ENCODE measurements around the gene NSD2. TPM values are rescaled to one million over a fixed set of nuclear protein-coding genes. Genes with fewer than 3 reads are reported as not detected.

NSD2 gene
- polyA plus RNA-seq: 10 to 100 TPM; 11.9 to 14.1 TPM

DNA sequence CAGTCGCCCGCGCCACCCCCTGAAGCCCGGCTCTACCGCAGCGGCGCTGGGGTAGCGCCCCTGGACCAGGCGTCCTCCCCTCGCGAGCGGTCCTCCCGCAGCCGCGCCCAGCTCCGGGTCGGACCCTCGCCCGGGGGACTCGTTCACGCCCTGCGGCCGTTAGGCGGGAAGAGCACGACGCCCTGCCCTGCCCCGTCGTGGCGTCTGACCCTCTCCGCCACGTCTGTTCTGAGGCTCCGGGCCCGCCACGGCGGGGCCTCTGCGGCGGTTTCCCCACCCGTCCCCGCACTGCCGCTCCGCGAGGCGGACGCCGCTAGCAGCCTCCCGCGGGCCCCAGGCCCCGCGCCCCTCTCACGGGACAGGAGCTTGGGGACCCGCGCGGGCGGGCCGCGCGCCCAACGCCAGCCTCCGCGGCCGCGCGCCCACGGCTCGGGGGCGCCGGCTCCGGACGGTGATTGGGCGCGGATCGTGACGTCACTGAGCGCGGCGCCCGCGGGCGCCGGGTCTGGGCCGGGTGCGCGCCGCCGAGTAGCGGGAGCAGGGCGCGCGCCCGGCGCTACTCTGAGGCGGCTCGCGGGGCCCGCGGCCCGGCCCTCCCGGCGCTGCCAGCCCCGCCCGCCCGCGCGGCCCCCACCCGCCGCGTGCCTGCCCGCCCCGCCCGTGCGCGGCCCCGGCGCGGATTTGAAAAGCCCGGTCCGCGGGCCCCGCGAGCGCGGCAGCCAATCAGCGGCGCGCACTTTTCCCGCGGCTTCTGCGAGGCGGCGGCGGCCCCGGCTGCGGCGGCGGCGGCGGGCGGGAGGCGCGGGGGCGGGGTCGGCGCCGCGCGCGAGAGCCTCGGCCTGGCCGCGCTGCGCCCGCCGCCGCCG lies at the start of gene NSD2:
Gene NSD2, plus strand, starts transcription at position 816 of the 866 bp plus-strand sequence. CDS start 29,262 bp downstream, outside the sequence.
- Histone ChIP-seq H3K9me3 (ENCODE audit: control insufficient read depth in 2 of 2, insufficient read depth in 1 of 2, low read depth in 1 of 2, low read length in 1 of 2) (no peaks in the 10 kb centered on the region), H3K36me3 (ENCODE audit: control insufficient read depth in 2 of 2, insufficient read depth in 2 of 2, low read length in 1 of 2) (no peaks in the 10 kb centered on the region), H3K4me3 (ENCODE audit: low read depth in 1 of 2, low read length in 2 of 2) (peak within 1 kb of the TSS; percentile 83 to 96), H3K27me3 (ENCODE audit: control insufficient read depth in 1 of 2, insufficient read depth in 2 of 2, low read length in 2 of 2) (no peaks in the 10 kb centered on the region), H3K27ac (ENCODE audit: low read depth in 2 of 2, low read length in 1 of 2) (peak within 1 kb of the TSS; percentile 100), H3K4me1 (ENCODE audit: control insufficient read depth in 2 of 2, insufficient read depth in 2 of 2, low read length in 1 of 2) (peaks cover 0 to 3% of the 10 kb centered on the region in 2 donors)
- WGBS, 2 donors: 0% methylated on average over 44 to 155 of the region's 155 CpGs

DNA sequence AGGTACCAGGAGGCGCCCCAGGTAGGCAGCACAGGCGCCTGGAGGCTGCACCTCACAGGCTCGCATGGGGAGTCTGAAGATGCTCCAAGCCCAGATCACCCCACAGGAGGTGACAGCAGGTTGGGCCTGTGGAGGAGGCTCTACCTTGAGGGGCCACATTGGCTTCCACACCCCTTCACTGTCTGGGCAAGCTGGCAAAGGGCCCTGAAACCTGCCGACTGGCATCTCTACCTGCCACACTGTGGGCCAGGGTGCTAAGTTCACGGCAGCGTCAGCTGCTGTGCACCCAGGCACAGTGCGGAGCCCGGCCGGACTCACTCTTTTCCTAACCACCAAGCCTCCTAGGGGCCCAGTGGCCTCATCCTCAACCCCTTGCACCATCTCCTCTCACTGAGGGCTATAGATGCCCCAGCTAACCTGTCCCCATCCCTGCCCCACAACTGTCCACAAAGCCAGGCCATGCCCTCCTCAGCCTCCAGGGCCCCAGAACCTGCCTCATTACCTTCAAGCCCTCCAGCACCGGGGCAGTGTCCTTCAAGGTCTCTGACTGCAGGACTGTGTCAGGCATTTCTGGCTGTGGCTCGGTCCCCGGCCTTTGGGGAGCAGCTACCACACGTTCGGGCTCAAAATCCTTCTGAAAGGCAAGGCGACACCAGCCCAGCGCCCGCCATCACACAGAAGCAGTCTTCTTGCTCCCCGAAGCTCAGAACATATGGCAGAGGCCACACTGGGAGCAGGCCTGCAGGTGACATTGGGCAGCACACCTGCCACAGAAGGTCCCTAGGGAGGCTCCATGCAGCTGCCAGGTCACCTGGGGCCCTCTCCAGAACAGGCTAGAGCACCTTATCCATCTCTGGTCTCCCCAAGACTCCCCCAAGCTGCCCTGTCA lies 49.3 kb upstream of the NSD2 start:
- H3K27me3 ChIP-seq (ENCODE audit: control insufficient read depth in 1 of 2, insufficient read depth in 2 of 2, low read length in 2 of 2): no peaks in the 10 kb centered on the region
- H3K36me3 ChIP-seq (ENCODE audit: control insufficient read depth in 2 of 2, insufficient read depth in 2 of 2, low read length in 1 of 2): peaks cover 32 to 66% of the 10 kb centered on the region in 2 donors
- 96 to 98% methylated on average over 15 to 18 of the region's 18 CpGs for WGBS, 2 donors

DNA sequence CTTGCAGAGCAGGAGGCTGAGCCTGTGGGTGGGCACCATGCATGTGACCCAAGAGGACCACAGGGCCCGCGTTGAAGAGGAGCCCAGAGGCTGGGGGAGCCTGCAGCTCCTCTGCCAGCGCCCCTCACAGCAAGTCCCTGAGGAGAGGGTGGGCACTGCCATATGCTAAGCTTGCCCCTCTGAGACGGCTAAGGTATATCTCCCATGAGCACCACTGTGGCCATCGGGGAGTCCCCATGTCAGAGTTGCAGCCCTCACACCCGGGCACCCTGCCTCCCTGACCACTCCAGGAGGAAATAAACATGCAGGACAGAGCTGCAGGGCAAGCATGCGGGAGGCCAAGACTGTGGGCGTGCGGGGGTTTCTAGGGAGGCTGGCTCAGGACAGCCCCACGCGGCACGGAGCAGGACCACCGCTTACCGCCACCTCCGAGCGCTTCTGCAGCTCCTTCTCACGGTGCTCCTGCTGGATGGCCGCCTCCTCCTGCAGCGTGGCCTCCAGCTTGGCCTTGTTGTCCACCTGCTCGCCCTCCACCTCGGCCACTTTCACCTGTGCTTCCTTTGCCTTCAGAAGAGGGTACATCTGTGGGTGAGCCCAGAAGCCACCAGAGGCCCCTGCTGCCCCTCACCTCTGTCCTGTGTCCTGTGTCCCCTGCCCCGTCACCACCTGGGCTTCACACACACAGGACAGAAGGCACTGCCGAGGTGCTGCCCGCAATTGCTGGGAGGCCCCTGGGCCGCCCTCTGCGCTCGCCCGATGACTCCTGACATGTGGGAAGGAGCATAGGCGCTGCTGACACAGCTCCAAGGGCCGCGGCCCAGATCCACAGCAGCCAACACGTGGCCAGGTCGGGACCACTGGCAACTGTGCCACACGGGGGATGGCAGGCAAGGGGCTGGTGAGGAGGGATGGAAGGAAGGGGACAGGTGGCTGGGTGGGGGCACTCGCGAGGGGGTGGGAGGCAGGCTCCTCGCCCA lies 48.3 kb upstream of the NSD2 start:
- Histone ChIP-seq H3K36me3 (ENCODE audit: control insufficient read depth in 2 of 2, insufficient read depth in 2 of 2, low read length in 1 of 2) (peaks cover 30 to 65% of the 10 kb centered on the region in 2 donors), H3K4me3 (ENCODE audit: low read depth in 1 of 2, low read length in 2 of 2) (no peak overlapping the region), H3K27ac (ENCODE audit: low read depth in 2 of 2, low read length in 1 of 2) (no peak overlapping the region), H3K27me3 (ENCODE audit: control insufficient read depth in 1 of 2, insufficient read depth in 2 of 2, low read length in 2 of 2) (no peaks in the 10 kb centered on the region), H3K9me3 (ENCODE audit: control insufficient read depth in 2 of 2, insufficient read depth in 1 of 2, low read depth in 1 of 2, low read length in 1 of 2) (no peaks in the 10 kb centered on the region), H3K4me1 (ENCODE audit: control insufficient read depth in 2 of 2, insufficient read depth in 2 of 2, low read length in 1 of 2) (peaks cover 0 to 2% of the 10 kb centered on the region in 2 donors)
- 91% methylated on average over 37 of the region's 37 CpGs for WGBS, 2 donors

More for the DNA sequence above, 49.3 kb upstream of the NSD2 start:
- Histone ChIP-seq H3K27ac (ENCODE audit: low read depth in 2 of 2, low read length in 1 of 2) (no peak overlapping the region), H3K4me3 (ENCODE audit: low read depth in 1 of 2, low read length in 2 of 2) (no peak overlapping the region), H3K9me3 (ENCODE audit: control insufficient read depth in 2 of 2, insufficient read depth in 1 of 2, low read depth in 1 of 2, low read length in 1 of 2) (no peaks in the 10 kb centered on the region), H3K4me1 (ENCODE audit: control insufficient read depth in 2 of 2, insufficient read depth in 2 of 2, low read length in 1 of 2) (peaks cover 0 to 2% of the 10 kb centered on the region in 2 donors)

DNA sequence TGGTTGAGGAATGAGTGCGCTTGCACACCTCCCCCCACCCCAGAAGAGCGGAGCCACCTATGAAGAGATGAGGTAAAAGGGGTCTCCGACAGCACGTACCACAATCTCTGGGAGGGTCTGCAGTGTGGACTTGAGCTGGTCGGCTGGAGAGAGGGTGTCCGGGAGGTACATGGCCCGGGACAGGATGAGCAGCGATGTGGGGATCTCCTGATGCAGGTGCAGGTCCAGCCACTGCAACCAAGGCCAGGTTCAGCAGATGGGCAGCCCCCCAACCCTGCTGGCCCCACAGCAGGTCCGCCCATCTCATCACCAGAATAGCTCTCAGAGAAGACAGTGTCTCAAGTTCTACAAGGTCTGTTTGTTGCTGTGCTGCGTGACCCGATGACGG lies 47.7 kb upstream of the NSD2 start:
- Histone ChIP-seq H3K36me3 (ENCODE audit: control insufficient read depth in 2 of 2, insufficient read depth in 2 of 2, low read length in 1 of 2) (peaks cover 30 to 65% of the 10 kb centered on the region in 2 donors), H3K27ac (ENCODE audit: low read depth in 2 of 2, low read length in 1 of 2) (no peak overlapping the region), H3K4me1 (ENCODE audit: control insufficient read depth in 2 of 2, insufficient read depth in 2 of 2, low read length in 1 of 2) (peaks cover 0 to 2% of the 10 kb centered on the region in 2 donors), H3K4me3 (ENCODE audit: low read depth in 1 of 2, low read length in 2 of 2) (no peak overlapping the region), H3K27me3 (ENCODE audit: control insufficient read depth in 1 of 2, insufficient read depth in 2 of 2, low read length in 2 of 2) (no peaks in the 10 kb centered on the region), H3K9me3 (ENCODE audit: control insufficient read depth in 2 of 2, insufficient read depth in 1 of 2, low read depth in 1 of 2, low read length in 1 of 2) (no peaks in the 10 kb centered on the region)
- 95 to 96% methylated on average over 11 to 12 of the region's 12 CpGs for WGBS, 2 donors

DNA sequence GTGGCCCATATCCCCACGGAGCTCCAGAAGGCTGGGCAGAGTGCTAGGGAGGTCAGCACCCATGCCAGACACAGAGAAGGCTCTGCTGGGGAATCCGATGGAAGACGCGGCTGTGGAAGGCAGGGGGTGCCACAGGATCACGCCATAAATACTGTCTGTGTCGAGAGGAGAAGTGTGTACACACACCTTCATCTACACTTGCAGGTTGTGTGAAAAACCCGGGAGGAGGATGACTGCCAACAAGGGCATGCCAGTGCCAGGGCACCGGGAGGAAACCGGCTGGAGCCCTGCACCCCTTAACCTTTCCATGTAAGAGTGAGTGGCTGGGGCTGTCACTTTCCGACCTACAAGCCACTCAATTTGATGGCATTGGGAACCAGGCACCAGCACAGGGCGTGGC lies 46.4 kb upstream of the NSD2 start:
- no peaks in the 10 kb centered on the region for H3K9me3 ChIP-seq (ENCODE audit: control insufficient read depth in 2 of 2, insufficient read depth in 1 of 2, low read depth in 1 of 2, low read length in 1 of 2)
- 85 to 88% methylated on average over 11 of the region's 11 CpGs for WGBS, 2 donors

DNA sequence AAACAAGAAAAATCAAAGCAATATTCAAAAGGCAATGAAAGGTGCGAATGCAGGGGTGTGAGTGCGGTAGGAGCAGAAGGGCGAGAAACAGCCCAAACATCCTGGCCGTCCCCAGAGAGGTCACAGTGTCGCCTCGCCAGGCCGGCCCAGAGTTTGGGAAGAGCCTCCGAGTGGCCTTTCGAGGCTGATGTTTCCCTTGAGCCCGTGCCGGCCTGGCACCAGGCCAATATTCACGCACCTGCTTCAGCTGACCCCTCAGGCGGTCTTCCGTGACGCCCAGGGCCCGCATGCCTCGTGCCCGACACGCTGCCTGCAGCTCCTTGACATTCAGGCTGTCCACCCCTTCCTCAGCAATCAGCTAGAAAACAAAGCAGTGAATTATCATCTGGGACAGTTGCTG lies 45.9 kb upstream of the NSD2 start:
- Histone ChIP-seq H3K27ac (ENCODE audit: low read depth in 2 of 2, low read length in 1 of 2) (no peak overlapping the region), H3K4me3 (ENCODE audit: low read depth in 1 of 2, low read length in 2 of 2) (no peak overlapping the region), H3K36me3 (ENCODE audit: control insufficient read depth in 2 of 2, insufficient read depth in 2 of 2, low read length in 1 of 2) (peaks cover 23 to 53% of the 10 kb centered on the region in 2 donors), H3K27me3 (ENCODE audit: control insufficient read depth in 1 of 2, insufficient read depth in 2 of 2, low read length in 2 of 2) (no peaks in the 10 kb centered on the region), H3K9me3 (ENCODE audit: control insufficient read depth in 2 of 2, insufficient read depth in 1 of 2, low read depth in 1 of 2, low read length in 1 of 2) (no peaks in the 10 kb centered on the region), H3K4me1 (ENCODE audit: control insufficient read depth in 2 of 2, insufficient read depth in 2 of 2, low read length in 1 of 2) (peaks cover 0 to 2% of the 10 kb centered on the region in 2 donors)
- 84 to 85% methylated on average over 19 of the region's 19 CpGs for WGBS, 2 donors

More for the DNA sequence above, 46.4 kb upstream of the NSD2 start:
- Histone ChIP-seq H3K27ac (ENCODE audit: low read depth in 2 of 2, low read length in 1 of 2) (no peak overlapping the region), H3K4me1 (ENCODE audit: control insufficient read depth in 2 of 2, insufficient read depth in 2 of 2, low read length in 1 of 2) (peaks cover 0 to 2% of the 10 kb centered on the region in 2 donors), H3K36me3 (ENCODE audit: control insufficient read depth in 2 of 2, insufficient read depth in 2 of 2, low read length in 1 of 2) (peaks cover 23 to 54% of the 10 kb centered on the region in 2 donors), H3K4me3 (ENCODE audit: low read depth in 1 of 2, low read length in 2 of 2) (no peak overlapping the region), H3K27me3 (ENCODE audit: control insufficient read depth in 1 of 2, insufficient read depth in 2 of 2, low read length in 2 of 2) (no peaks in the 10 kb centered on the region)

DNA sequence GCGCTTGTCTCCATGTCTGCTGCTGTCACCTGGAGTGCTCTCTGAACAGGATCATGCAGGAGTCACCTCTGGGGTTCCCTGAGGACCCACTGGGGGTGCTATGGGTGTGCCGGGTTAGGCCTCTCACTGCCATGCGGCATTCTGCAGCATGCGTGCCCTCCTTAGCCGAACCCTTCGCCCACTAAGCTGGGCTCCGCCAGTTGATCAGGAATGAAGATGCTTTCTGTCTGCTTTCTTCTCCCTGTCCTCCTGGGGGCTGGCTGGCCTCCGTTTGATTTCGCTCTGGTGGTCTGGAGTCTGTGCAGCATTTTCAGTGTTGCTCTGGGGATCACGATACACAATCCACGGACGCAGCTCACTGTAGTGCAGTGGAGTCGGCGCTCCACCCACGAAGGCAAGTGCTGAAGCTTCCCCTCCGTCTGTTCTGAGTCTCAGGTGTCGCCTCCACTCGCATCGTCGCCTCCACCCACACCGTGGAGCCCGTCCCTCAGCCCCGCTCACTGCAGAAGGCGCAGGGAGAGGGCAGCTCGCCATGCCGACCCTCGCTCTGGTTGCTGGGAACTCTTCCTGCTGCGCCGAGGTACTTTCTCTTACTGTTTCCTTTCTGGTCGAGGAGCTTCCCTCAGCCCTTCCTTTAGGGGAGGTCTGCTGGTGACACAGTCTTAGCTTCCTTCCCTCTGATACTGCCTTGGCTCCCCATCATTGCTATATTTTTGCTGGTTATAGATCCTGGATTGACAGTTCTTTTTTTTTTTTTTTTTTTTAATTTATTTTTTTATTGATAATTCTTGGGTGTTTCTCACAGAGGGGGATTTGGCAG lies 44.5 kb upstream of the NSD2 start:
- Histone ChIP-seq H3K27ac (ENCODE audit: low read depth in 2 of 2, low read length in 1 of 2) (no peak overlapping the region), H3K4me3 (ENCODE audit: low read depth in 1 of 2, low read length in 2 of 2) (no peak overlapping the region), H3K27me3 (ENCODE audit: control insufficient read depth in 1 of 2, insufficient read depth in 2 of 2, low read length in 2 of 2) (no peaks in the 10 kb centered on the region), H3K36me3 (ENCODE audit: control insufficient read depth in 2 of 2, insufficient read depth in 2 of 2, low read length in 1 of 2) (peaks cover 27 to 58% of the 10 kb centered on the region in 2 donors), H3K9me3 (ENCODE audit: control insufficient read depth in 2 of 2, insufficient read depth in 1 of 2, low read depth in 1 of 2, low read length in 1 of 2) (no peaks in the 10 kb centered on the region), H3K4me1 (ENCODE audit: control insufficient read depth in 2 of 2, insufficient read depth in 2 of 2, low read length in 1 of 2) (peaks cover 0 to 2% of the 10 kb centered on the region in 2 donors)
- WGBS, 2 donors: 92% methylated on average over 30 of the region's 30 CpGs

DNA sequence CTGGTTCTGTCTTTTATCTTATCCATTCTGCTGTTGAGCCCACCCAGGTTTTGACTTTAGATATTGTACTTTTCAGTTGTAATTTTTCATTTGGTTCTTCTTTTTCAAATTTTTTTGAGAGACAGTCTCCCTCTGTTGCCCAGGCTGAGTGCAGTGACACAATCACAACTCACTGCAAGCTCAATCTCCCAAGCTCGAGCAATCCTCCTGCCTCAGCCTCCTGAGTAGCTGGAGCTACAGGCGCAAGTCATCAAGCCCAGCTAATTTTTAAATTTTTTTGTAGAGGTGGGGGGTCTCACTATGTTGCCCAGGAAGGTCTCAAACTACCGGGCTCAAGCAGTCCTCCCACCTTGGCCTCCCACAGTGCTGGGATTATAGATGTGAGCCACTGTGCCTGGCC lies 41.0 kb upstream of the NSD2 start:
- H3K36me3 ChIP-seq (ENCODE audit: control insufficient read depth in 2 of 2, insufficient read depth in 2 of 2, low read length in 1 of 2): peaks cover 31 to 51% of the 10 kb centered on the region in 2 donors
- no peaks in the 10 kb centered on the region for H3K27me3 ChIP-seq (ENCODE audit: control insufficient read depth in 1 of 2, insufficient read depth in 2 of 2, low read length in 2 of 2)
- no peaks in the 10 kb centered on the region for H3K9me3 ChIP-seq (ENCODE audit: control insufficient read depth in 2 of 2, insufficient read depth in 1 of 2, low read depth in 1 of 2, low read length in 1 of 2)
- 95% methylated on average over 3 of the region's 3 CpGs for WGBS, 2 donors
- no peaks in the 10 kb centered on the region for H3K4me1 ChIP-seq (ENCODE audit: control insufficient read depth in 2 of 2, insufficient read depth in 2 of 2, low read length in 1 of 2)
- no peak overlapping the region for H3K4me3 ChIP-seq (ENCODE audit: low read depth in 1 of 2, low read length in 2 of 2)
- H3K27ac ChIP-seq (ENCODE audit: low read depth in 2 of 2, low read length in 1 of 2): no peak overlapping the region
